Liver (tissue), 3 donors: ENCODE data around the gene KCNK7.

ENCODE experiments used
- CTCF ChIP-seq: fragments of 150-350 bp; IDR thresholded peaks from 2 replicates; pipeline ENCODE4 v1.5.1; 2017; ENCODE audit warnings: improper control_type of control experiment, low read depth, low read length; ENCODE audit not compliant: missing input control
- EGR1 ChIP-seq, 2 donors: IDR thresholded peaks; 2 replicates each; pipeline ENCODE4 v1.6.1; 2016 to 2018; ENCODE audit warnings: antibody characterized with exemption in 2 of 2, low read depth in 2 of 2
- GABPA ChIP-seq, 2 donors: IDR thresholded peaks in 1 of 2; conservative IDR thresholded peaks in 1 of 2; 2 replicates each; pipeline ENCODE4 v1.6.1; 2016; ENCODE audit warnings: antibody characterized with exemption in 2 of 2, mild to moderate bottlenecking in 1 of 2, moderate library complexity in 1 of 2
- NR2F2 ChIP-seq: IDR thresholded peaks from 2 replicates; pipeline ENCODE4 v1.6.1; 2016; ENCODE audit warnings: antibody characterized with exemption
- RAD21 ChIP-seq, 2 donors: IDR thresholded peaks; 2 replicates each; pipeline ENCODE4 v1.6.1; 2016; ENCODE audit warnings: antibody characterized with exemption in 2 of 2, mild to moderate bottlenecking in 2 of 2
- RXRA ChIP-seq, 2 donors: IDR thresholded peaks; 2 replicates each; pipeline ENCODE4 v1.6.1; 2017 to 2018; ENCODE audit warnings: antibody characterized with exemption in 2 of 2, mild to moderate bottlenecking in 1 of 2
- TAF1 ChIP-seq: conservative IDR thresholded peaks from 2 replicates; pipeline ENCODE4 v1.6.1; 2016; ENCODE audit warnings: antibody characterized with exemption, mild to moderate bottlenecking
- TF ChIP-seq, protein P1 (sequence below): IDR thresholded peaks from 2 replicates; pipeline ENCODE4 v1.6.1; 2016; ENCODE audit warnings: antibody characterized with exemption, mild to moderate bottlenecking
- TF ChIP-seq, protein P2 (sequence below): IDR thresholded peaks from 2 replicates; pipeline ENCODE4 v1.6.1; 2016; ENCODE audit warnings: antibody characterized with exemption
- donor health status: healthy.
- donor health status: healthy.

DNA sequence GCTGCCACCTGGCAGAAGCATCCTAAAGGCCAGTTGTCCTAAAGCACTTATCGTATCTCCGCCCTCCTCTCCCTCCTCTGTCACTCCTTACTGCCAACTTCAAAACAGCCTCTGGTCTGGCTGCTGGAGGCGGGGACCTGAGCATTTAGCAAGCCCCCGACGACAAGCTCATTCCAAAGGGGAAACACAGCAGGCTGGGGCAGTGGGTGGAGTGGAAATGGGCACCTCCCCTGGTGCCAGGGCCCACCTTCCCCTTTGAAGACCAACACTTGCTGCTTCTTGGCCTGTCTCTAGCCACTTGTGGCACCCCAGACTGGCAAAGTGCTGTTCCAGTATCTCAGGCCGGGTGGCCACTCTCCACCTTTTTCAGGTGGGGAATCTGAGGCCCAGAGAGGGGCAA lies 14.8 kb upstream of the KCNK7 start:
- TF ChIP-seq CTCF = no peak
- TF ChIP-seq, protein P1, sequence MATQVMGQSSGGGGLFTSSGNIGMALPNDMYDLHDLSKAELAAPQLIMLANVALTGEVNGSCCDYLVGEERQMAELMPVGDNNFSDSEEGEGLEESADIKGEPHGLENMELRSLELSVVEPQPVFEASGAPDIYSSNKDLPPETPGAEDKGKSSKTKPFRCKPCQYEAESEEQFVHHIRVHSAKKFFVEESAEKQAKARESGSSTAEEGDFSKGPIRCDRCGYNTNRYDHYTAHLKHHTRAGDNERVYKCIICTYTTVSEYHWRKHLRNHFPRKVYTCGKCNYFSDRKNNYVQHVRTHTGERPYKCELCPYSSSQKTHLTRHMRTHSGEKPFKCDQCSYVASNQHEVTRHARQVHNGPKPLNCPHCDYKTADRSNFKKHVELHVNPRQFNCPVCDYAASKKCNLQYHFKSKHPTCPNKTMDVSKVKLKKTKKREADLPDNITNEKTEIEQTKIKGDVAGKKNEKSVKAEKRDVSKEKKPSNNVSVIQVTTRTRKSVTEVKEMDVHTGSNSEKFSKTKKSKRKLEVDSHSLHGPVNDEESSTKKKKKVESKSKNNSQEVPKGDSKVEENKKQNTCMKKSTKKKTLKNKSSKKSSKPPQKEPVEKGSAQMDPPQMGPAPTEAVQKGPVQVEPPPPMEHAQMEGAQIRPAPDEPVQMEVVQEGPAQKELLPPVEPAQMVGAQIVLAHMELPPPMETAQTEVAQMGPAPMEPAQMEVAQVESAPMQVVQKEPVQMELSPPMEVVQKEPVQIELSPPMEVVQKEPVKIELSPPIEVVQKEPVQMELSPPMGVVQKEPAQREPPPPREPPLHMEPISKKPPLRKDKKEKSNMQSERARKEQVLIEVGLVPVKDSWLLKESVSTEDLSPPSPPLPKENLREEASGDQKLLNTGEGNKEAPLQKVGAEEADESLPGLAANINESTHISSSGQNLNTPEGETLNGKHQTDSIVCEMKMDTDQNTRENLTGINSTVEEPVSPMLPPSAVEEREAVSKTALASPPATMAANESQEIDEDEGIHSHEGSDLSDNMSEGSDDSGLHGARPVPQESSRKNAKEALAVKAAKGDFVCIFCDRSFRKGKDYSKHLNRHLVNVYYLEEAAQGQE = no peak
- TF ChIP-seq TAF1 = no peak
- no peak for TF ChIP-seq RXRA (IDR thresholded peaks at IDR 0.05)
- no peak for TF ChIP-seq GABPA (IDR thresholded peaks at IDR 0.05 in 1 of 2, conservative IDR thresholded peaks at IDR 0.05 in 1 of 2)
- no peak for TF ChIP-seq NR2F2
- no peak for TF ChIP-seq EGR1 (IDR thresholded peaks at IDR 0.05; ENCODE audit: low read depth in 2 of 2)
- no peak for TF ChIP-seq RAD21 (IDR thresholded peaks at IDR 0.05)
- TF ChIP-seq, protein P2, sequence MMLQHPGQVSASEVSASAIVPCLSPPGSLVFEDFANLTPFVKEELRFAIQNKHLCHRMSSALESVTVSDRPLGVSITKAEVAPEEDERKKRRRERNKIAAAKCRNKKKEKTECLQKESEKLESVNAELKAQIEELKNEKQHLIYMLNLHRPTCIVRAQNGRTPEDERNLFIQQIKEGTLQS = no peak
